Measurements from ENCODE around the gene ZNF561.
"Not testable (repeated sequence)": the region's sequence is repeated elsewhere in the genome, so short reads cannot be mapped to it uniquely, and the experiment has no call there.

Gene ZNF561

DNA sequence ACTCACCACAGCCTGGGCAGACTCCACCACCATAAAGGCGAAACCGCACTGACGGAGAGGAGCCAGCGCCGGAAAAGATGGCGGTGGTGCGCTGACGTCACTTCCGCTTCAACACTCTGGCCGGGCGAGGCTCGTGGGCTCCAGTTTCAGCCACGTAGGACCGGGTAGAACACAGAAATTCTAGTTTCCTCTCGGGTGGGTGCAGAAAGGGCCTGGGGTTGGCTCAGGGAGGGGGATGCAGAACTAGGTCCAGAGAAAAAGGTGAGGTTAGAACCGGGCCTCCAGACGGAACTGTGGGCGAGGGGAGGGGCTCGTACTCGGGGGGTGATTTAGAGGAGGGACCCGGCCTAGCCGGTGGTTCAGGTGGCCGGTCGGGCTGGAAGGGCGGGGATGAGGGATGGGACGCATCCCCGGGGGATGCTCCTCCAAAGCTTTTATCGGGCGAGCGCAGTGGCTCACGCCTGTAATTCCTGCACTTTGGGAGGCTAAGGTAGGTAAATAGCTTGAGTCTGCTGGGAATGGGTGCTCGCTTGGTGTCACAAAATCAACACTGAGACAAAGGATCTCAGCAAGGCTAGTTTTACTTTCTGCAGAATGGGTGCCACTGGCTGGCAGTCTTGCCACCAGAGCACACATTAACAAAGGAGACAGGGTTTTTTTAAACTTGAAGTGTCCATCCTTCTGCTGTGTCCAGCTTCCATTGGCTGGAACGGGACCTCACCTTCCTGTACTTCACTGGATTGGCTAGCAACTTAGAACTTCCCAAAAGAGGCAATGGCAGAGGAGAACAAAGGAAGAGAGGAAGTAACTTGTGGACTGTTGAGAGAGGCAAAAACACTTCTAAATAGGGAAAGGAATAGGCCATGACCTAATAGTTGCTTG, at the start of gene ZNF561:
Gene ZNF561, minus strand, starts transcription at position 77 of the 882 bp plus-strand sequence. CDS start 1,776 bp downstream, outside the sequence.
- H3K4me1 Mint-ChIP-seq (ENCODE audit: low read depth), result peaks cover 23% of the 10 kb centered on the region
- H3K36me3 Mint-ChIP-seq (ENCODE audit: low read depth), result peaks cover 33% of the 10 kb centered on the region
- H3K9me3 Mint-ChIP-seq, result peaks cover 5% of the 10 kb centered on the region
- no peaks in the 10 kb centered on the region for H3K27me3 Mint-ChIP-seq (ENCODE audit: low read depth)
- H3K27ac Mint-ChIP-seq, result peak within 1 kb of the TSS; percentile 99
- H3K4me3 Mint-ChIP-seq, result peak within 1 kb of the TSS; percentile 98

GRCh38 chr19:9668544-9668943, 47.5 kb upstream of the ZNF561 start:
- Mint-ChIP-seq H3K27me3 (ENCODE audit: low read depth) (no peaks in the 10 kb centered on the region), H3K36me3 (ENCODE audit: low read depth) (peaks cover 62% of the 10 kb centered on the region), H3K4me3 (no peak overlapping the region), H3K4me1 (ENCODE audit: low read depth) (peaks cover 6% of the 10 kb centered on the region), H3K9me3 (peaks cover 76% of the 10 kb centered on the region), H3K27ac (no peak overlapping the region)

DNA sequence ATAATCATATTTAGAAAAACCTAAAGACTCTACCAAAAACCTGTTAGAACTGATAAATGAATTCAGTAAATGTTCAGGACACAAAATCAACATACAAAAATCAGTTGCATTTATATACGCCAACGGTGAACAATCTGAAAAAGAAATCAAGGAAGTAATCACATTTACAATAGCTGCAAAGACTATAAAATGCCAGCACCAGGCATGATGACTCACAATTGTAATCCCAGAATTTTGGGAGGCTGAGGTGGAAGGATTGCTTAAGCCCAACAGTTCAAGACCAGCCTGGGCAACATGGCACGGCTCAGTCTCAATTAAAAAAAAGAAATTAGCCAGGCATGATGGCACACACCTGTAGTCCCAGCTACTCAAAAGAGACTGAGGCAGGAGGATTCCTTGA, 46.9 kb upstream of the ZNF561 start:
- Mint-ChIP-seq H3K4me1 (ENCODE audit: low read depth) (peaks cover 5% of the 10 kb centered on the region), H3K27ac (no peak overlapping the region), H3K9me3 (peaks cover 73% of the 10 kb centered on the region), H3K4me3 (no peak overlapping the region), H3K36me3 (ENCODE audit: low read depth) (peaks cover 61% of the 10 kb centered on the region), H3K27me3 (ENCODE audit: low read depth) (no peaks in the 10 kb centered on the region)

DNA sequence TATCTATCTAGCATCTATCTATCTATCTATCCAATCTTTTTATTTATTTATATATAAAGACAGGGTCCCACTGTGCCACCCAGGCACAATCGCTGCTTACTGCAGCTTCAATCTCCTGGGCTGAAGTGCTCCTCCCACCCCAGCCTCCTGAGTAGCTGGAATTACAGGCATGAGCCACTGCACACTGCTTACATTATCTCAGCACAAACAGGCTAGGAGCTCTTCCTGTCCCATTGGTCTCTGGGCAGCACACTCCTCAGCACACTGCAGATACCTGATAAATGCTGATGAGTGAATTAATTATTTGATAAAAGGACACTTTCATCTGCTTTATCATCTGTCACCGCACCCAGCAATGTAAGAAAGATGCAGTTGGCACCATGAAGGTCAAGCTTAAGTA, 37.7 kb upstream of the ZNF561 start:
- peaks cover 30% of the 10 kb centered on the region for H3K9me3 Mint-ChIP-seq

DNA sequence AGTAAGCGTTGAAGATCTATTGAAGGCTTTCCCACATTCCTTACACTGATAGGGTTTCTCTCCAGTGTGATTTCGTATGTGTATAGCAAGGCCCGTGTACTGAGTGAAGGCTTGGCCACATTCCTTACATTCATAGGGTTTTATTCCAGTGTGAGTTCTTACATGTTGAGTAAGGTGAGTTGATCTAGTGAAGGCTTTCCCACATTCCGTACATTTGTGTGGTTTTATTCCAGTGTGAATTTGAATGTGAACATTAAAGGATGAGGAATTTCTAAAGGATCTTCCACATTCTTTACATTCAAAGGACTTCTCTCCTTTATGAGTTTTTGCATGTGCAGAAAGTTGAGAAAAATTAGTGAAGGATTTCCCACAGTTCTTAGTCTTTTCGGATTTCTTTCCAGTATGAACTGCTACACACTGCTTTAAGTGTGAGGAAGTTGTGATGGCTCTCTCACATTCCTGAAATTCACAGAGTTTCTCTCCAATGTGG, 32.1 kb upstream of the ZNF561 start:
- not testable (repeated sequence) for H3K27me3 Mint-ChIP-seq (ENCODE audit: low read depth); H3K27ac Mint-ChIP-seq; H3K4me3 Mint-ChIP-seq; H3K4me1 Mint-ChIP-seq (ENCODE audit: low read depth)
- Mint-ChIP-seq H3K9me3 (peaks cover 51% of the 10 kb centered on the region), H3K36me3 (ENCODE audit: low read depth) (peaks cover 73% of the 10 kb centered on the region)

More for the DNA sequence above, 37.7 kb upstream of the ZNF561 start:
- H3K27me3 Mint-ChIP-seq (ENCODE audit: low read depth), result no peaks in the 10 kb centered on the region
- H3K36me3 Mint-ChIP-seq (ENCODE audit: low read depth), result peaks cover 47% of the 10 kb centered on the region
- H3K27ac Mint-ChIP-seq, result no peak overlapping the region
- H3K4me3 Mint-ChIP-seq, result no peak overlapping the region
- no peaks in the 10 kb centered on the region for H3K4me1 Mint-ChIP-seq (ENCODE audit: low read depth)

GRCh38 chr19:9651464-9651863, 30.4 kb upstream of the ZNF561 start:
- H3K36me3 Mint-ChIP-seq (ENCODE audit: low read depth), result peaks cover 63% of the 10 kb centered on the region
- not testable (repeated sequence) for H3K4me1 Mint-ChIP-seq (ENCODE audit: low read depth); H3K27me3 Mint-ChIP-seq (ENCODE audit: low read depth); H3K27ac Mint-ChIP-seq; H3K4me3 Mint-ChIP-seq
- H3K9me3 Mint-ChIP-seq, result peaks cover 43% of the 10 kb centered on the region

GRCh38 chr19:9650345-9650744, 29.3 kb upstream of the ZNF561 start:
- H3K4me3 Mint-ChIP-seq, result no peak overlapping the region
- no peak overlapping the region for H3K27ac Mint-ChIP-seq
- H3K9me3 Mint-ChIP-seq, result peaks cover 43% of the 10 kb centered on the region
- H3K4me1 Mint-ChIP-seq (ENCODE audit: low read depth), result no peaks in the 10 kb centered on the region
- no peaks in the 10 kb centered on the region for H3K27me3 Mint-ChIP-seq (ENCODE audit: low read depth)
- peaks cover 62% of the 10 kb centered on the region for H3K36me3 Mint-ChIP-seq (ENCODE audit: low read depth)

DNA sequence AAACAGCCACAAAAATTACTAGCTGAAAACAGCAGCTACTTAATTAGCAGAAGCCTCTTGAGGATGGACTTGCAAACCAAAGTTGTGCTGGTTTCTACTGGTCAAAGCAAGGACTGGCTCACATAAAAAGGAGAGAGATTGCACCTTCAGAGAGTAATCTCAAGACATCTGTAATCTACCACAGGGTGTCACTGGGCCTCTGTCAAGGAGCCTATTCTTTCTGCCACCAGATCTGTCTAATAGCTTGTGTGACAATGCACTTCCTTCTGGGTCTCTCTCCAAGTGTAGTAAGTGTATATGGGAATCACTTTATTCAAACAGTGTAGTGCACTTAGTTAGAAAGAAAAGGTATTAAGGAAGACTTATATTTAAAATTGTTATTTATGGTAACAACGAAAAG, 24.4 kb upstream of the ZNF561 start:
- Mint-ChIP-seq H3K27me3 (ENCODE audit: low read depth) (no peaks in the 10 kb centered on the region), H3K4me3 (no peak overlapping the region), H3K4me1 (ENCODE audit: low read depth) (peaks cover 2% of the 10 kb centered on the region), H3K36me3 (ENCODE audit: low read depth) (peaks cover 39% of the 10 kb centered on the region), H3K27ac (no peak overlapping the region), H3K9me3 (peaks cover 26% of the 10 kb centered on the region)

GRCh38 chr19:9644472-9644871, 23.4 kb upstream of the ZNF561 start:
- Mint-ChIP-seq H3K4me3 (no peak overlapping the region), H3K27ac (no peak overlapping the region), H3K9me3 (peaks cover 22% of the 10 kb centered on the region), H3K36me3 (ENCODE audit: low read depth) (peaks cover 34% of the 10 kb centered on the region), H3K4me1 (ENCODE audit: low read depth) (peaks cover 2% of the 10 kb centered on the region), H3K27me3 (ENCODE audit: low read depth) (no peaks in the 10 kb centered on the region)

DNA sequence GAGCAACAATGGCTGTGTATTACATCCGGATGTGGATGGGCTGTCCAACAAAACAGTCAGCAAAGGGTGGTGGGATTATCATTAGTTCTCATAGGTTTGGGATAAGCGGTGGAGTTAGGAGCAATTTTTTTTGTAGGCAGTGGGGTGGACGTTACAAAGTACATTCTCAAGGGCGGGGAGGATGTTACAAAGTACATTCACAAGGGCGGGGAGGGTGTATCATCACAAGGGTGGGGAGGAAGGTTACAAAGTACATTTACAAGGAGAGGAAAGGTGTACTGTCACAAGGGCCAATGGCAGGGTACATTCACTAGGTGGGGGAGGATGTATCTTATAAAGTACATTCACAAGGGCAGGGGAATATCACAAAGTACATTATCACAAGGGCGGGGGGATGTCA, 20.8 kb upstream of the ZNF561 start:
- H3K4me3 Mint-ChIP-seq, result no peak overlapping the region
- H3K36me3 Mint-ChIP-seq (ENCODE audit: low read depth), result peaks cover 26% of the 10 kb centered on the region
- H3K27ac Mint-ChIP-seq, result no peak overlapping the region
- no peaks in the 10 kb centered on the region for H3K27me3 Mint-ChIP-seq (ENCODE audit: low read depth)
- H3K9me3 Mint-ChIP-seq, result peaks cover 22% of the 10 kb centered on the region
- peaks cover 2% of the 10 kb centered on the region for H3K4me1 Mint-ChIP-seq (ENCODE audit: low read depth)

DNA sequence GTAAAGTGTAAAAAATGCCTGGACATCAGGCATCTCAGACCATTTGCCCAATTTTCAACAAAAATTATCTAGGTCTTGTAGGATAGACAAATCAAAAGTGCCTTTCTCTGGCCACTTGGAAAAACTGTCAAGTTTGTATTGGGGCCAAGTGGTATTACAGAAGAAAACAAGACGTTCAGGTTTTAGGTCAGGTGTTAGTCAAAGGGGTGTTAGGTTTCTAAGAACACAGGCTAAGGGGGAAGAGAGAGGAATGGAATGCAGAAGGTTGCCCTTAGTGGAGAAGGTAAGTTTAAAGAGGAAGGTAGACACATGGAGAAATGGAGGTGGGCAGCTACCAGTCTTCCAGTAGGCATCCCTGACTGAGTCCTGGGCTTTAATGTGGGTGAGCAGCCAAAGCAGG, 19.9 kb upstream of the ZNF561 start:
- Mint-ChIP-seq H3K4me1 (ENCODE audit: low read depth) (peaks cover 2% of the 10 kb centered on the region), H3K36me3 (ENCODE audit: low read depth) (peaks cover 24% of the 10 kb centered on the region), H3K4me3 (no peak overlapping the region), H3K27ac (no peak overlapping the region), H3K27me3 (ENCODE audit: low read depth) (no peaks in the 10 kb centered on the region), H3K9me3 (peaks cover 22% of the 10 kb centered on the region)

GRCh38 chr19:9636018-9636417, 15.0 kb upstream of the ZNF561 start:
- Mint-ChIP-seq H3K27me3 (ENCODE audit: low read depth) (no peaks in the 10 kb centered on the region), H3K27ac (no peak overlapping the region), H3K36me3 (ENCODE audit: low read depth) (peaks cover 25% of the 10 kb centered on the region), H3K4me1 (ENCODE audit: low read depth) (no peaks in the 10 kb centered on the region), H3K4me3 (no peak overlapping the region), H3K9me3 (peaks cover 9% of the 10 kb centered on the region)

DNA sequence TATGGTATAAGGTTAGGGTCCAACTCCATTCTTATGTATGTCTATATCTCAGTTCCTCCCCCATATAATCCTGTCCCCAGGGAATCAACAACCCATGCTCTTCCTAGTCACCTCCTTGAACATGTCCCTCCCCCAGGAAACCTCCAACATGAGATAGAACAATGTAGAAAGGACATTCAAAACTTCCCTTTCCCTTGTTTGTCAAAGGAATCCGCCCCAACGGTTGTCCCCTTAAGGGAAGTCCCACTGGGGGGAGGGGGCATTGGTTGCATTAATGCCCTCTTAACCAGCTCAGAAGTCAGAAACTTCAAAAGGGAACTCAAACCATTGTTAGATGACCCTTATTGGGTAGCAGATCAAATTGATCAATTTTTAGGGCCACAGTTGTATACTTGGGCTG, 6.8 kb upstream of the ZNF561 start:
- H3K9me3 Mint-ChIP-seq, result no peaks in the 10 kb centered on the region
- H3K27ac Mint-ChIP-seq, result no peak overlapping the region
- peaks cover 11% of the 10 kb centered on the region for H3K36me3 Mint-ChIP-seq (ENCODE audit: low read depth)
- H3K4me3 Mint-ChIP-seq, result no peak overlapping the region
- H3K4me1 Mint-ChIP-seq (ENCODE audit: low read depth), result peaks cover 6% of the 10 kb centered on the region
- no peaks in the 10 kb centered on the region for H3K27me3 Mint-ChIP-seq (ENCODE audit: low read depth)

GRCh38 chr19:9622531-9622930, 1.5 kb upstream of the ZNF561 start:
- Mint-ChIP-seq H3K27me3 (ENCODE audit: low read depth) (no peaks in the 10 kb centered on the region), H3K4me3 (peak overlapping the region; percentile 58), H3K27ac (no peak overlapping the region), H3K36me3 (ENCODE audit: low read depth) (peaks cover 25% of the 10 kb centered on the region), H3K9me3 (peaks cover 5% of the 10 kb centered on the region), H3K4me1 (ENCODE audit: low read depth) (peaks cover 23% of the 10 kb centered on the region)

- no peaks in the 10 kb centered on the region for H3K27me3 Mint-ChIP-seq (ENCODE audit: low read depth)
- H3K4me1 Mint-ChIP-seq (ENCODE audit: low read depth), result peaks cover 21% of the 10 kb centered on the region
- H3K9me3 Mint-ChIP-seq, result peaks cover 7% of the 10 kb centered on the region
- peak overlapping the region; percentile 98 for H3K4me3 Mint-ChIP-seq
- peaks cover 38% of the 10 kb centered on the region for H3K36me3 Mint-ChIP-seq (ENCODE audit: low read depth)
- H3K27ac Mint-ChIP-seq, result peak overlapping the region; percentile 99
Observed at GRCh38 chr19:9620842-9621155, 233 bp downstream of the ZNF561 start.

All from T-helper 1 cell treated with Interleukin-12 subunit alpha and Interleukin-12 subunit beta and Interleukin-4 antibody, amounts not matched to agents 30 μg/mL and 1 μg/mL, for 36 hours (primary cell).